ENCODE results near the gene FREM1. TPM values are rescaled to one million over a fixed set of nuclear protein-coding genes. Genes with fewer than 3 reads are reported as not detected.

FREM1 gene
- total and polyA plus RNA-seq, 2 experiments from 2014 or later: 9.2 to 54.4 TPM

- Histone ChIP-seq H3K4me1 (ENCODE audit: low read depth) (no peaks in the 10 kb centered on the region), H3K9me3 (ENCODE audit: low read depth) (no peaks in the 10 kb centered on the region), H3K27me3 (no peaks in the 10 kb centered on the region), H3K27ac (no peak overlapping the region), H3K4me3 (no peak overlapping the region), H3K36me3 (no peaks in the 10 kb centered on the region)
- DNase-seq (ENCODE audit: low read depth in 1 of 2, low spot score in 1 of 2): no peak
- TF ChIP-seq CTCF (IDR thresholded peaks at IDR 0.05; ENCODE audit: low read depth, low read length): no peak
These were observed 23.1 kb downstream of the FREM1 start for GRCh38 chr9:14887149-14887548.

- TF ChIP-seq CTCF (IDR thresholded peaks at IDR 0.05; ENCODE audit: low read depth, low read length): no peak
- H3K4me3 ChIP-seq: no peak overlapping the region
- H3K4me1 ChIP-seq (ENCODE audit: low read depth): no peaks in the 10 kb centered on the region
- H3K27me3 ChIP-seq: no peaks in the 10 kb centered on the region
- no peaks in the 10 kb centered on the region for H3K9me3 ChIP-seq (ENCODE audit: low read depth)
- no peak overlapping the region for H3K27ac ChIP-seq
- no peaks in the 10 kb centered on the region for H3K36me3 ChIP-seq
- DNase-seq (ENCODE audit: low read depth in 1 of 2, low spot score in 1 of 2): peak in 1 of 2 donors; percentile 47
These were observed 26.8 kb downstream of the FREM1 start for GRCh38 chr9:14883310-14883944.

GRCh38 chr9:14882090-14882489, 28.1 kb downstream of the FREM1 start:
- H3K27ac ChIP-seq: no peak overlapping the region
- H3K36me3 ChIP-seq: no peaks in the 10 kb centered on the region
- no peaks in the 10 kb centered on the region for H3K27me3 ChIP-seq
- DNase-seq (ENCODE audit: low read depth in 1 of 2, low spot score in 1 of 2): no peak
- no peaks in the 10 kb centered on the region for H3K9me3 ChIP-seq (ENCODE audit: low read depth)
- no peak overlapping the region for H3K4me3 ChIP-seq
- no peak for TF ChIP-seq CTCF (IDR thresholded peaks at IDR 0.05; ENCODE audit: low read depth, low read length)
- H3K4me1 ChIP-seq (ENCODE audit: low read depth): no peaks in the 10 kb centered on the region

GRCh38 chr9:14881006-14881405, 29.2 kb downstream of the FREM1 start:
- H3K27ac ChIP-seq: peak overlapping the region; percentile 18

GRCh38 chr9:14870090-14870489, 40.1 kb downstream of the FREM1 start:
- no peak overlapping the region for H3K27ac ChIP-seq
- DNase-seq (ENCODE audit: low read depth in 1 of 2, low spot score in 1 of 2): no peak
- H3K4me1 ChIP-seq (ENCODE audit: low read depth): peaks cover 15% of the 10 kb centered on the region
- no peaks in the 10 kb centered on the region for H3K9me3 ChIP-seq (ENCODE audit: low read depth)
- H3K36me3 ChIP-seq: no peaks in the 10 kb centered on the region
- no peak overlapping the region for H3K4me3 ChIP-seq
- no peaks in the 10 kb centered on the region for H3K27me3 ChIP-seq
- no peak for TF ChIP-seq CTCF (IDR thresholded peaks at IDR 0.05; ENCODE audit: low read depth, low read length)

More at GRCh38 chr9:14881006-14881405, 29.2 kb downstream of the FREM1 start:
- Histone ChIP-seq H3K4me3 (no peak overlapping the region), H3K36me3 (no peaks in the 10 kb centered on the region), H3K4me1 (ENCODE audit: low read depth) (no peaks in the 10 kb centered on the region), H3K27me3 (no peaks in the 10 kb centered on the region), H3K9me3 (ENCODE audit: low read depth) (no peaks in the 10 kb centered on the region)
- peak in 1 of 2 donors; percentile 76 for DNase-seq (ENCODE audit: low read depth in 1 of 2, low spot score in 1 of 2)
- no peak for TF ChIP-seq CTCF (IDR thresholded peaks at IDR 0.05; ENCODE audit: low read depth, low read length)

All from cardiac muscle cell (in vitro differentiated cells and primary cell).